ENCODE data around the gene TGM4.

DNA sequence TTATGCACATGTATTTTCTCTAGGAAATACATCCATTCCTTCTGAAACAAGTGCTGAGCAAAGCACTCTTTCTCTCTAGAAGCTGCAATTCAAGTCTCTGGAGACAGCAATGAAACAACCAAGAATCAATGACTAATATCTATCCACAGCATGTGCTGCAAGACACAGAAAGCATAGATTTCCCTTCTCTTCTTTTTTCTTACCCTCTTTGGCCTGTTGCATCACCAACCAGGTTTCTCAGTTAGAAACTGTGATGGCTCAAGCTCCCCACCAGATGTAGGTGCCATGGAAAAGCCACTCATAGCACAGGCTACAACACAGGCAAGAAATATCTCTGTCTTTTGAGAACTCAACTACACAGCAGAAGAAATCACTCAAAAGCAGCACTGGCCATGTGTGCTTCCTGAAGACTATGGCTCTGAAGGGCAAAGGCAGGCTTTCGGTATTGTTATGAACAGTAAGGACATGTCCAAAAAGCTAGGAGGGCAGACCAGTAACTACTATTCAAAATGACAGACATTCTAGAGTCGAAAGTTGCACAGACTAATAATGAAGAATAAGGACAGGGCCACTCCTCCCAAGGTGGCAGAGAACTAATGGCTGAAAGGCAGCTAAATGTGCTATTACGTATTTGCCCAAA lies 86.1 kb downstream of the TGM4 start:
- TF ChIP-seq, protein P1, sequence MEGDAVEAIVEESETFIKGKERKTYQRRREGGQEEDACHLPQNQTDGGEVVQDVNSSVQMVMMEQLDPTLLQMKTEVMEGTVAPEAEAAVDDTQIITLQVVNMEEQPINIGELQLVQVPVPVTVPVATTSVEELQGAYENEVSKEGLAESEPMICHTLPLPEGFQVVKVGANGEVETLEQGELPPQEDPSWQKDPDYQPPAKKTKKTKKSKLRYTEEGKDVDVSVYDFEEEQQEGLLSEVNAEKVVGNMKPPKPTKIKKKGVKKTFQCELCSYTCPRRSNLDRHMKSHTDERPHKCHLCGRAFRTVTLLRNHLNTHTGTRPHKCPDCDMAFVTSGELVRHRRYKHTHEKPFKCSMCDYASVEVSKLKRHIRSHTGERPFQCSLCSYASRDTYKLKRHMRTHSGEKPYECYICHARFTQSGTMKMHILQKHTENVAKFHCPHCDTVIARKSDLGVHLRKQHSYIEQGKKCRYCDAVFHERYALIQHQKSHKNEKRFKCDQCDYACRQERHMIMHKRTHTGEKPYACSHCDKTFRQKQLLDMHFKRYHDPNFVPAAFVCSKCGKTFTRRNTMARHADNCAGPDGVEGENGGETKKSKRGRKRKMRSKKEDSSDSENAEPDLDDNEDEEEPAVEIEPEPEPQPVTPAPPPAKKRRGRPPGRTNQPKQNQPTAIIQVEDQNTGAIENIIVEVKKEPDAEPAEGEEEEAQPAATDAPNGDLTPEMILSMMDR (IDR thresholded peaks at IDR 0.05) = no peak
- no peak for TF ChIP-seq POLR2A (IDR thresholded peaks at IDR 0.05)

Data from lower leg skin (tissue), 3 donors.